Measurements from ENCODE around the gene SLC38A10.

The SLC38A10 gene

GRCh38 chr17:81254955-81255717, 40.0 kb downstream of the SLC38A10 start:
- DNase-seq (ENCODE audit: low spot score), result no peak

DNA sequence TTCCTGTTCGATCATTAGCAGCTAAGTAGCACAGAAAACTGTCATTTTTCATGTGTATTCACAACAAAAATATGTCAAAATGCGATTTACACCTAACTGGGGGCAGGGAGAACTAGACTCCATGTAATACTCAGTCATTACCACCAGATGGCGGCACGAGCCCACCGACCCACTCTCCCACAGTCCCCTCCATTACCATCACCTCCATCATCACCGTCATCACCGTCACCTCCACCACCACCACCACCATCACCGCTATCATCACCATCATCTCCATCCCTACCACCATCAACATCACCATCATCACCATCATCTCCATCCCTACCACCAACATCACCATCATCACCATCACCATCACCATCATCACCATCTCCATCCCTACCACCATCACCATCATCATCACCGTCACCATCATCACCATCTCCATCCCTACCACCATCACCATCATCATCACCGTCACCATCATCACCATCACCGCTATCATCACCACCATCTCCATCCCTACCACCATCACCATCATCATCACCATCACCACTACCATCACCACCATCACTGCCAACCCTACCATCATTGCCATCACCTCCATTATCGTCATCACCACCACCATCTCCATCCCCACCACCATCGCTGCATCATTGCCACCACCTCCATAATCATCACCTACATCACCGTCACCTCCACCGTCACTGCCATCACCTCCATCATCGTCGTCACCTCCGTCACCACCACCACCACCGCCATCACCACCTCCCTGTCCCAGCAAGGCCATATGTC, 41.6 kb downstream of the SLC38A10 start:
- peak; percentile 57 for DNase-seq (ENCODE audit: low spot score)

DNA sequence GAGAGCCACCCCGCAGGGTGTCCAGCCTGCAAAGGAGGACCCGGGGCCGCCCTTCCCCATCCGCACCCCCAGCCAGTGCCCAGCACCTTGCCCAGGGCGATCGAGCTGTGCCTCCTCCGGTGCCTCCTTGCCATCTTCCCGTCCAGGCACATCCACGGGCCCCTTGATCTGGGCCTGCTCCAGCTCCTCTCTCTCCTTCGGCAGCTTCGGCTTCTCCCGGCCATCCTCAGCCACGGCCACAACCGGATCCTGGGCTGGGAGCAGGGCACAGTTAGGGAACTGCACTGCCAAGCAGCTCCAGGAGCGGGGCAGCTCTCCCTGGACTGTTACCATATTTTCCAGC, 42.1 kb downstream of the SLC38A10 start:
- no peak for DNase-seq (ENCODE audit: low spot score)

DNA sequence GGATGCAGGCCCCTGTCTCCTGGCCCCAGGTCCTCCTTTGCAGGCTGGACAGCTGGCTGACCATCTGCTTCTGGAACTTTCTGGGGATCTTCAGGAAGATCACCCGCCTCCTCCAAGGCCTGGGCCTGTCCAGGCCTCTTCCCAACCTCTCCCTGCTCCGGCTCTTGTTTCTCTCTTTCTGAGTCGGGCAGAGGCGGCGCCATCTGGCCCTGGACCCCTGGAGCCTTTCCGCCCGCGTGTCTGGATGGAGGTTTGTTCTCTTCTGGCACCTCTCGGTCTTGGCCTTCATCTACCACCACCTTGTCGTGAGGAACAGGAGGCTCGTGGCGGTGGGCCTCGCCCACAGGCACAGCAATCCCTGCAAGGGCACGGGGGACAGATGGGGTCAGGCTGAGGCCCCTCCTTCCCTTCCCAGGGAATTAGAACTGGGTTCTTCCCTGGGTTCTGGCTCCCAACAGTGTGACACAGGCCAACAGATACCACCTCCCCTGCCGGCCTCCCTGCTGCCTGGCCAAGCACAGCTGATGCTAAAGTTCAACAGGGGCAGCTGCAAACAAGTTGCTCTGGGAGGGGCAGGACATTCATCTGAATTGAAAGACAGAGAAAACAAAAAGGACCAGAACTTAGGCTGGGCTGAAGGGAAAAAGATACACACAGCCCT, 42.7 kb downstream of the SLC38A10 start:
- DNase-seq (ENCODE audit: low spot score), result no peak

- DNase-seq (ENCODE audit: low spot score), result peak; percentile 49
Measured at GRCh38 chr17:81251709-81252301, 43.3 kb downstream of the SLC38A10 start.

GRCh38 chr17:81251094-81251708, 43.9 kb downstream of the SLC38A10 start:
- peak; percentile 21 for DNase-seq (ENCODE audit: low spot score)

GRCh38 chr17:81250286-81251093, 44.6 kb downstream of the SLC38A10 start:
- DNase-seq (ENCODE audit: low spot score), result no peak

DNA sequence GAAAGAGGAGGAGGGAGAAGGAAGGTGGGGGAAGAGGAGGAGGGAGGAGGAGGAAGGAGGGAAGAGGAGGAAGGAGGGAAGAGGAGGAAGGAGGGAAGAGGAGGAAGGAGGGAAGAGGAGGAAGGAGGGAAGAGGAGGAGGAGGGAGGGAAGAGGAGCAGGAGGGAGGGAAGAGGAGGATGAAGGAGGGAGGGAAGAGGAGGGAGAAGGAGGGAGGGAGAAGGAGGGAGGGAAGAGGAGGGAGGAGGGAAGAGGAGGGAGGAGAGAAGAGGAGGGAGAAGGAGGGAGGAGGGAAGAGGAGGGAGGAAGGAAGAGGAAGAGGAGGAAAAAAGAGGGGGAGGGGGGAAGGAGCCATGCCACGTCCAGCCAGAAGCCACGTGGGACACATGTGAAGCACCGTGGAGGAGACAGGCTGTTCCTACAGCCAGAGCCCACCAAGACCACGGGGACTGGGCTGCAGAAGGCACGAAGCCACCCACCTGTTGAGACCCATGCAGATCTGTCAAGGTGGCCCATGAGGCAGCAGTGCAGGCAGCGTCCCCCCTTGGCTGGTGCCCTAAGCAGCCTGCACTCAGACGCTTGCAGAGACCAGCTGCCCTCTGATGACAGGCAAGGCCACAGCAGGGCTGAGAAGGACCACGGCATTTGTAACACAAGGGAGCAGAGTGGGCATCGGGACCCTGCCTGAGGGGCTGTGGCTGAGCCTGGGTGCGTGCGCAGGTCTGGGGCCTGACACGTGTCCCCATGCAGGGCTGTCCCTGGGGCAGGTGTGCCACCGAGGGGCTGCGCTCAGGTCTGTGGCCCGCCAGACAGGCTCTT, 45.7 kb downstream of the SLC38A10 start:
- DNase-seq (ENCODE audit: low spot score), result no peak

DNA sequence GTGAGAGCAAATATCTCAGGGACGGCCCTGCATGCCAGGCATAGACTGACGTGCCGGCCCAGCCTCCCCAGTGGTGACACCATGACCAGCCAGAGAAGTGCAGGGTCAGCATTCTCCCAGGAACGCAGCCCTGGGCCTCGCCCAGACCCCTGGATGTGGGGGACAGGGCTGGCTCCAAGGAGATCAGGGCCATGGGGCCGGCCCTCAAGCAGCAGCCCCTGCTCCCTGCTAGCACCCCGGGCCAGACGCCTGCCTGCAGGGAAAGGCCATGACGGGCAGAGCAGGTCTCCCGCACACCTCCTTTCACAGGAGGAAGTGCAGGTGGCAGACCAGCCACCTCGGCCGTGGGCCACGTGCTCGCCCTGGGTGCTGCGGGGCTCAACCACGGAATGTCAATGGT, 46.5 kb downstream of the SLC38A10 start:
- DNase-seq (ENCODE audit: low spot score), result no peak

- no peak for DNase-seq (ENCODE audit: low spot score)
Measured at GRCh38 chr17:81247339-81247990, 47.6 kb downstream of the SLC38A10 start.

GRCh38 chr17:81246679-81247338, 48.3 kb downstream of the SLC38A10 start:
- no peak for DNase-seq (ENCODE audit: low spot score)

GRCh38 chr17:81246343-81246670, 48.8 kb downstream of the SLC38A10 start:
- no peak for DNase-seq (ENCODE audit: low spot score)

DNA sequence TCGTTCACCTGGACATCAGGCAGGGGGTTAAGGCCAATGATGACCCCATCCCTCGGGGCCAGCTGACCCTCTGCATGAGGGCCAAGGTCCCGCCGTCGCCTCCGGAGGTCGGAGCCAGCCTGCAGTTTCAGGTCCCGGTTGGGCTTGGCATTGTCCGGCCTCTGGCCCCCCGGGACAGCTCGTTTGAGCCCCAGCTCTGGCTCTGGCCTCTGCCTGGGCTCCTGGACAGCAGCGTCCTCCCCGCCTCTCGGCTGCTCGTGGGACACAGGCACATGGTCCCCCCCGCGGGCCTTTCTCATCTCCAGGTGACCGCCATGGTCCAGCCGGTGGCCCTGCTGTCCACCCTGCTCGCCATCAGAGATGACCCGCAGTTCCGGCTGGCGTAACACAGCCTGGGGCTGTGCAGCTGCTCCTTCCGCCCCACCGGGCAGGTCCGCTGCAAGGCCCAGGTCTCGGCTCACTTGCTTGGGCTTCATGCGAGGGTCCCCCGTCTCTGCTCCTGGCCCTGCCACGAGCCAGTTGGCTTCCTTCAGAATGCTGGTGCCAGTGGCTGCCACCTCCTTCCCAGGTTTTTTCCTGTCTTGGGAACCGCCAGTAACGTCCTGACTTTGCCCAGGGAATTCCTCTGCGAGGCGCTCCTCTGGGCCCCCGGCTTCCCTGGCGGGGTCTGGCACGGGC, 49.3 kb downstream of the SLC38A10 start:
- no peak for DNase-seq (ENCODE audit: low spot score)

DNA sequence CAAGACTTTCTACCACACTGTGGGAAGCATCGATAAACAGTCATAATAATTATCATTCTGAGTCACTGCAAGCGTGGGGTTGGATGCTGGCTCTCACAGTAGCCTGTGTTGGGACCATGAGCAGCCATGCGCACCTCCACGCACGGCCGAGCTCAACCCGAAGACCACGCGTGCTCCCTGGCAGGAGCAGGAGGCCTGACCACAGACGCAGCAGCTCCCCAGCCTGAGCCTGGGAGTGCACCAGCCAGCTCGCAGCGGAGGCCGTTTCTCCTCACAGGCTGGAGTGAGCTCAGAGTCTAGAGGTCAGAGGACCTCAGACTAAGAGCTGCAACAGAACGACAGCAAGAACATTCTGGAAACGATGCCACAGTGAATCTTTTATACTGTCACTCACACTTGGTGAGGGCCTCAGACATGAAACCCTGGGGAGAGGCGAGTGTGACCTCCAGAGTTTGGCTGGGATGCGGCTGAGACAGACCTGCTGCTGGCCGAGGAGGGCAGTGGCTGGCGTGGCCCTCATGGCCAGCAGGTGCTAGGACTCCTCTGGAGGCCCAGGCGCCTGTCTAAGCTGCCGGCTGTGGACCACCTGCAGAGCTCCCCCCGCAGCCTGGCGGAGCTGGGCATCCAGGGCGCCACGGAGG, 50.0 kb downstream of the SLC38A10 start:
- no peak for DNase-seq (ENCODE audit: low spot score)

DNA sequence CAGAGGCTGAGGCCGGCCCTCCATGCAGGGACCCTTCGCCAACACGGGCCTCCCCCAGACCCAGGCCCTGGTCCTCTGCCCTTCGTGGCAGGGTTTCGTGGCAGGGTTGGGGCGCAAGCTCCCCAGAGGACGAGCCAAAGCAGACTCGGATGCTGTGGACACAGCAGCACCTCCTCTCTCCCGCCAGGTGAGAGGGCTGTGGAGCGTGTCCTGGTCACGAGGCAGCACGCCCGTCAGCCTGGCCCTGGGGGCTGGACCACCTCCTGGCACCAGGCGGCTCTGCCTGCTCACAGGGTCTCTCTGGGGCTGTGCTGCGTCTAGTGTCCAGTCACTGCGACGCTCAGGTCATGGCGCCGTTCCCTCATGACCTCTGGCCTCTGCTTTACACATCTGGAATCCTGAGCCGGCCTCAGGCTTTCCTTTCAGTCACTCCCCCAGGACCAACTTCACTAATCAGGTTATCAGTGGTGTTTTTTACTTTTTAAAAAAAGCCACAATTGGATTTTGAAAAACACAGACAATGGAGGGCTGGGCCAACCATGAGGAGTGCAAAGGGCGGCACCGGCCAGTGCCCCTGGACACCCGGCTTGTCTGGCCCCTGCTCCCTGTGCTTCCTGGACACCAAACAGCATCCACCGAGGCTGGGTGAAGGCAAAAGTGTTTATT, 50.6 kb downstream of the SLC38A10 start:
- no peak for DNase-seq (ENCODE audit: low spot score)

DNA sequence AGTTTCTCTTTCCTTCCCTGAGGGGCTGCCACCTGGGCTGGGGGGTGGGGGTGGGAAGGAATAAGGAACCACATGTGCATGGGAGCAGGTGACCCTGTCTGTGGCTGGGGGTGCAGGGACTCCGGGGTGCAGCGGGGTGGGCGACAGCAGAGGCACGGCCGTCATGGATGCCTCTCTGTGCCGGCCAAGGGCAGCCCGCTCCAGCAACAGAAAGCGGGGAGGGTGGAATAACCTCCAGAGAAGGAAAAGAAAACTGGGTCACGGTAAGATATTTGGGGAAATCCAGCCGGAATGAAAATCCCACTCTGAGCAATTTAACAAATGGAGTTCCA, 51.8 kb downstream of the SLC38A10 start:
- DNase-seq (ENCODE audit: low spot score), result no peak

- no peak for DNase-seq (ENCODE audit: low spot score)
Measured at GRCh38 chr17:81242421-81243332, 52.4 kb downstream of the SLC38A10 start.
